Measurements from ENCODE around the gene ZP1. TPM values are rescaled to one million over a fixed set of nuclear protein-coding genes. Genes with fewer than 3 reads are reported as not detected.

The ZP1 gene
- total and polyA plus RNA-seq, 10 donors, result 0.05 to 0.07 TPM; not detected in 8

- 60 to 77% (median 67%) methylated on average over 3 of the region's 3 CpGs for WGBS, 5 donors
- TF ChIP-seq POLR2A (IDR thresholded peaks at IDR 0.05), result no peak
- TF ChIP-seq, protein P1, sequence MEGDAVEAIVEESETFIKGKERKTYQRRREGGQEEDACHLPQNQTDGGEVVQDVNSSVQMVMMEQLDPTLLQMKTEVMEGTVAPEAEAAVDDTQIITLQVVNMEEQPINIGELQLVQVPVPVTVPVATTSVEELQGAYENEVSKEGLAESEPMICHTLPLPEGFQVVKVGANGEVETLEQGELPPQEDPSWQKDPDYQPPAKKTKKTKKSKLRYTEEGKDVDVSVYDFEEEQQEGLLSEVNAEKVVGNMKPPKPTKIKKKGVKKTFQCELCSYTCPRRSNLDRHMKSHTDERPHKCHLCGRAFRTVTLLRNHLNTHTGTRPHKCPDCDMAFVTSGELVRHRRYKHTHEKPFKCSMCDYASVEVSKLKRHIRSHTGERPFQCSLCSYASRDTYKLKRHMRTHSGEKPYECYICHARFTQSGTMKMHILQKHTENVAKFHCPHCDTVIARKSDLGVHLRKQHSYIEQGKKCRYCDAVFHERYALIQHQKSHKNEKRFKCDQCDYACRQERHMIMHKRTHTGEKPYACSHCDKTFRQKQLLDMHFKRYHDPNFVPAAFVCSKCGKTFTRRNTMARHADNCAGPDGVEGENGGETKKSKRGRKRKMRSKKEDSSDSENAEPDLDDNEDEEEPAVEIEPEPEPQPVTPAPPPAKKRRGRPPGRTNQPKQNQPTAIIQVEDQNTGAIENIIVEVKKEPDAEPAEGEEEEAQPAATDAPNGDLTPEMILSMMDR (IDR thresholded peaks at IDR 0.05 in 8 of 11, conservative IDR thresholded peaks at IDR 0.05 in 3 of 11), result no peak
- TF ChIP-seq POLR2AphosphoS5 (IDR thresholded peaks at IDR 0.05), result no peak
- DNase-seq, result no peak
- H3K27ac ChIP-seq, result peak overlapping the region in 5 of 8 donors; percentile 14 to 97 (median 96)
- peaks cover 8 to 24% (median 22%) of the 10 kb centered on the region in 6 donors for H3K36me3 ChIP-seq
- intact Hi-C loops (cut with DNase I; ENCODE audit: low total_unique reads), result no loop called here
- no peaks in the 10 kb centered on the region for H3K9me3 ChIP-seq
- peaks cover 41 to 83% (median 70%) of the 10 kb centered on the region in 6 donors for H3K4me1 ChIP-seq
- H3K27me3 ChIP-seq (replicated peaks in 1 of 7), result no peaks in the 10 kb centered on the region
- no peak overlapping the region for H3K4me3 ChIP-seq
Observed at GRCh38 chr11:60916669-60917206, 49.4 kb downstream of the ZP1 start.

- Histone ChIP-seq H3K36me3 (peaks cover 8 to 29% (median 27%) of the 10 kb centered on the region in 6 donors), H3K9me3 (no peaks in the 10 kb centered on the region), H3K27me3 (replicated peaks in 1 of 7) (no peaks in the 10 kb centered on the region), H3K27ac (peak overlapping the region in 3 of 8 donors; percentile 14 to 97 (median 95)), H3K4me1 (peaks cover 36 to 78% (median 65%) of the 10 kb centered on the region in 6 donors), H3K4me3 (no peak overlapping the region)
- 83 to 100% (median 100%) methylated on average over 1 of the region's 1 CpG for WGBS, 5 donors
- DNase-seq, result no peak
- intact Hi-C loops (cut with DNase I; ENCODE audit: low total_unique reads), result no loop called here
- TF ChIP-seq, protein P1 (IDR thresholded peaks at IDR 0.05 in 8 of 11, conservative IDR thresholded peaks at IDR 0.05 in 3 of 11), result no peak
- TF ChIP-seq POLR2A (IDR thresholded peaks at IDR 0.05) (no peak), POLR2AphosphoS5 (IDR thresholded peaks at IDR 0.05) (no peak)
Observed at GRCh38 chr11:60917267-60917666, 49.9 kb downstream of the ZP1 start.

DNA sequence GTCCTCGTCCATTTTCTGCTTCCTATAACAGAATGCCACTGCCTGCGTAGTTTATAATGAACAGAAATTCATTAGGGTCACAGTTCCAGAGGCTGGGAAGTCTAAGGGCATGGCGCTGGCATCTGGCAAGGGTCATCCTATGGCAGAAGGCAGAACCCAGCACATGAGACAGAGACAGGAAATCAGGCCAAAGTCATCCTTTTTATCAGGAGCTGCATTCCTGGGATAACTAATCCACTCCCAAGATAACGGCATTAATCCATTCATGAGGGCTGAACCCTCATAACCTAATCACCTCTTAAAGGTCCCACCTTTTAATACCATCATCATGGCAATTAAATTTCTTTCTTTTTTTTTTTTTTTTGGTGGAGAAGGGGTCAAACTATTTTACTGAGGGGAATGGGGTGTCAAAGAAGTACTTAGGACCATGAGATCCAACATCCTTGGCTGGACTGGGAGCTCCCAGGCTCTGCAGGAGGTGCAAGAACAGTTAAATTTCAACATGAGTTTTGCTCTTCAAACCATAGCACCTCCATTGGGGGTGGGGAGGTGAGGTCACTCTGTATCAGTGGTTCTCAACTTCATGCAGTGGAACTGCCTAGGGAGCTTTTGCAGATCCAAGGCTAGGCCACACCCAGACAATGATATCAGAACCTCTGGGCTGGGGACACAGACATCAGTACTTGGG is 51.1 kb downstream of the ZP1 start:
- H3K9me3 ChIP-seq, result no peaks in the 10 kb centered on the region
- H3K4me3 ChIP-seq, result no peak overlapping the region
- TF ChIP-seq, protein P1 (IDR thresholded peaks at IDR 0.05 in 8 of 11, conservative IDR thresholded peaks at IDR 0.05 in 3 of 11), result no peak
- TF ChIP-seq POLR2AphosphoS5 (IDR thresholded peaks at IDR 0.05), result no peak
- TF ChIP-seq POLR2A (IDR thresholded peaks at IDR 0.05), result no peak
- H3K27ac ChIP-seq, result peak overlapping the region in 3 of 8 donors; percentile 10 to 34 (median 19)
- peaks cover 26 to 72% (median 55%) of the 10 kb centered on the region in 6 donors for H3K4me1 ChIP-seq
- intact Hi-C loops (cut with DNase I; ENCODE audit: low total_unique reads), result no loop called here
- peaks cover 0 to 1% (median 0%) of the 10 kb centered on the region in 7 donors for H3K27me3 ChIP-seq (replicated peaks in 1 of 7)
- WGBS, 5 donors, result 73 to 86% (median 79%) methylated on average over 4 of the region's 4 CpGs
- no peak for DNase-seq
- peaks cover 8 to 41% (median 35%) of the 10 kb centered on the region in 6 donors for H3K36me3 ChIP-seq

DNA sequence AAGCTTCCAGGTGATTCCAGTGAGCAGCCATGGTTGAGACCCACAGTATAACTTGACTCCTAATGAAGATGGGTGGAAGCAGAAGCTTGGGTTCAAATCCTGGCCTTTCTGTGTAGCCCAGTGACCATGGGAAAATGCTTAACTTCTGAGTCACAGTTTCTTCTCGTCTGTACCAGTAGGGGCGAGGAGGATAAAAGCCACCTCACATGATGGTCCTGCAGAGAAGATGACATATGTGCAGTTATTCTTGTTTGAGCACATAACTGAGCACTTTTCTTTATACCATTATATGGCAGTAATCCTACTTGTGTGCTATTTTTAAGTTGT is 51.6 kb downstream of the ZP1 start:
- 54 to 75% (median 61%) methylated on average over 2 of the region's 2 CpGs for WGBS, 5 donors

More for the DNA sequence above, 51.6 kb downstream of the ZP1 start:
- no peak for DNase-seq
- intact Hi-C loops (cut with DNase I; ENCODE audit: low total_unique reads), result no loop called here
- no peaks in the 10 kb centered on the region for H3K9me3 ChIP-seq
- peaks cover 8 to 44% (median 36%) of the 10 kb centered on the region in 6 donors for H3K36me3 ChIP-seq
- H3K4me3 ChIP-seq, result no peak overlapping the region
- peak overlapping the region in 3 of 8 donors; percentile 10 to 34 (median 19) for H3K27ac ChIP-seq
- peaks cover 0 to 6% (median 2%) of the 10 kb centered on the region in 7 donors for H3K27me3 ChIP-seq (replicated peaks in 1 of 7)
- TF ChIP-seq POLR2AphosphoS5 (IDR thresholded peaks at IDR 0.05) (no peak), POLR2A (IDR thresholded peaks at IDR 0.05) (no peak)
- TF ChIP-seq, protein P1 (IDR thresholded peaks at IDR 0.05 in 8 of 11, conservative IDR thresholded peaks at IDR 0.05 in 3 of 11), result no peak
- peaks cover 27 to 73% (median 58%) of the 10 kb centered on the region in 6 donors for H3K4me1 ChIP-seq

Data from spleen (tissue), 11 donors.